Endothelial cell (in vitro differentiated cells): ENCODE measurements around the gene PRKAG2. TPM values are rescaled to one million over a fixed set of nuclear protein-coding genes. Genes with fewer than 3 reads are reported as not detected.
"Not testable (repeated sequence)": the region's sequence is repeated elsewhere in the genome, so short reads cannot be mapped to it uniquely, and the experiment has no call there.

ENCODE experiments used
- DNase-seq: peaks from one replicate; pipeline ENCODE4 v3.0.0; 2021; ENCODE audit warnings: low spot score
- H3K27ac Mint-ChIP-seq: one replicate; pipeline ENCODE4 v1.8.0; 2021; ENCODE audit warnings: mixed read lengths, inconsistent platforms; ENCODE audit not compliant: unreplicated experiment
- H3K27me3 Mint-ChIP-seq: one replicate; pipeline ENCODE4 v1.8.0; 2021; ENCODE audit warnings: mild to moderate bottlenecking, moderate library complexity, mixed read lengths, inconsistent platforms; ENCODE audit not compliant: unreplicated experiment
- H3K36me3 Mint-ChIP-seq: one replicate; pipeline ENCODE4 v1.8.0; 2021; ENCODE audit warnings: mild to moderate bottlenecking, low read depth, mixed read lengths, inconsistent platforms; ENCODE audit not compliant: unreplicated experiment
- H3K4me1 Mint-ChIP-seq: one replicate; pipeline ENCODE4 v1.8.0; 2021; ENCODE audit warnings: mild to moderate bottlenecking, mixed read lengths, inconsistent platforms; ENCODE audit not compliant: unreplicated experiment
- H3K4me3 Mint-ChIP-seq: one replicate; pipeline ENCODE4 v1.8.0; 2021; ENCODE audit warnings: mild to moderate bottlenecking, mixed read lengths, inconsistent platforms; ENCODE audit not compliant: unreplicated experiment
- H3K9me3 Mint-ChIP-seq: one replicate; pipeline ENCODE4 v1.8.0; 2021; ENCODE audit warnings: mixed read lengths, inconsistent platforms; ENCODE audit not compliant: unreplicated experiment
- CTCF ChIP-seq: fragments of 200-600 bp; sonication (generic); IDR thresholded peaks from one replicate; pipeline ENCODE4 v1.5.0; 2021; ENCODE audit warnings: antibody characterized with exemption; ENCODE audit not compliant: unreplicated experiment
- total RNA-seq: library from RNA; stranded (reverse); fragmentation: NEBNext Ultra II Directional; extraction: Animal tissue kit (Norgen Biotek cat#: 25700); gene quantifications from one replicate; pipeline ENCODE4 v1.2.1, GENCODE V29; 2021; ENCODE audit not compliant: unreplicated experiment

PRKAG2 gene
- total RNA-seq, 1 donor from 2014 or later = 16.0 TPM

GRCh38 chr7:151520419-151521261 is 356.3 kb downstream of the PRKAG2 start:
- Mint-ChIP-seq H3K4me1 (peaks cover 23% of the 10 kb centered on the region), H3K27ac (peak overlapping the region; percentile 90), H3K36me3 (peaks cover 4% of the 10 kb centered on the region), H3K27me3 (peaks cover 20% of the 10 kb centered on the region), H3K9me3 (no peaks in the 10 kb centered on the region), H3K4me3 (peak overlapping the region; percentile 87)
- TF ChIP-seq CTCF = no peak
- peak; percentile 28 for DNase-seq

GRCh38 chr7:151519765-151520418 is 357.0 kb downstream of the PRKAG2 start, which contains the start of gene RHEB:
RHEB (minus strand) TSS chr7:151519895; CDS start chr7:151519511, 384 bp downstream.
- TF ChIP-seq CTCF = no peak
- peak; percentile 95 for DNase-seq
- peaks cover 20% of the 10 kb centered on the region for H3K27me3 Mint-ChIP-seq
- peak within 1 kb of the TSS; percentile 97 for H3K27ac Mint-ChIP-seq
- H3K4me3 Mint-ChIP-seq = peak within 1 kb of the TSS; percentile 98
- H3K36me3 Mint-ChIP-seq = peaks cover 4% of the 10 kb centered on the region
- H3K4me1 Mint-ChIP-seq = peaks cover 23% of the 10 kb centered on the region
- H3K9me3 Mint-ChIP-seq = no peaks in the 10 kb centered on the region

GRCh38 chr7:151518947-151519764 is 357.8 kb downstream of the PRKAG2 start:
- peaks cover 23% of the 10 kb centered on the region for H3K4me1 Mint-ChIP-seq
- peaks cover 19% of the 10 kb centered on the region for H3K27me3 Mint-ChIP-seq
- DNase-seq = peak; percentile 53
- peak overlapping the region; percentile 95 for H3K27ac Mint-ChIP-seq
- H3K36me3 Mint-ChIP-seq, H3K9me3 Mint-ChIP-seq: not testable (repeated sequence)
- peak overlapping the region; percentile 98 for H3K4me3 Mint-ChIP-seq

GRCh38 chr7:151518105-151518946 is 358.6 kb downstream of the PRKAG2 start:
- Mint-ChIP-seq H3K4me1 (peaks cover 23% of the 10 kb centered on the region), H3K27me3 (peaks cover 18% of the 10 kb centered on the region), H3K9me3 (no peaks in the 10 kb centered on the region), H3K4me3 (peak overlapping the region; percentile 98), H3K27ac (peak overlapping the region; percentile 95), H3K36me3 (peaks cover 4% of the 10 kb centered on the region)
- peak; percentile 19 for DNase-seq
- no peak for TF ChIP-seq CTCF
